SU-DHL-6 (cell line): ENCODE results near the gene NACAD.

Experiments
- H2AFZ ChIP-seq: fragments of 200-600 bp; sonication (generic); 2 replicates; pipeline ENCODE4 v1.6.1; 2014; ENCODE audit warnings: low read depth, mild to moderate bottlenecking, moderate library complexity, mixed read lengths, antibody characterized with exemption, low read length; ENCODE audit not compliant: severe bottlenecking
- H3F3A ChIP-seq: fragments of 200-600 bp; shearing (Covaris generic); 2 replicates; pipeline ENCODE4 v1.6.0; 2016; ENCODE audit warnings: antibody characterized with exemption, mild to moderate bottlenecking; ENCODE audit not compliant: insufficient read depth
- H3K27ac ChIP-seq: fragments of 200-600 bp; sonication (generic); 2 replicates; pipeline ENCODE4 v1.5.1; 2016; ENCODE audit warnings: low read depth, mild to moderate bottlenecking, low read length, moderate library complexity, mixed read lengths
- H3K27me3 ChIP-seq: fragments of 200-600 bp; sonication (generic), shearing (Covaris generic); 2 replicates; pipeline ENCODE4 v1.6.0; 2014; ENCODE audit warnings: mild to moderate bottlenecking, low read length
- H3K36me3 ChIP-seq: fragments of 200-600 bp; sonication (generic); 2 replicates; pipeline ENCODE4 v1.6.1; 2014; ENCODE audit warnings: mild to moderate bottlenecking, low read length, mixed read lengths
- H3K4me2 ChIP-seq: fragments of 300-600, 200-600 bp; shearing (Covaris generic), sonication (generic); 2 replicates; pipeline ENCODE4 v1.6.0; 2014; ENCODE audit warnings: low read length, low read depth, mild to moderate bottlenecking; ENCODE audit not compliant: poor library complexity, severe bottlenecking
- H3K4me3 ChIP-seq: fragments of 200-600 bp; sonication (generic); 2 replicates; pipeline ENCODE4 v1.5.1; 2014; ENCODE audit warnings: antibody characterized with exemption, low read length, mild to moderate bottlenecking, mixed read lengths; ENCODE audit not compliant: insufficient read depth, poor library complexity, severe bottlenecking
- H3K79me2 ChIP-seq: fragments of 200-600 bp; sonication (generic); 2 replicates; pipeline ENCODE4 v1.6.1; 2014; ENCODE audit warnings: mild to moderate bottlenecking, low read length, moderate library complexity; ENCODE audit not compliant: insufficient read depth
- H3K9ac ChIP-seq: fragments of 200-600 bp; sonication (generic); 2 replicates; pipeline ENCODE4 v1.7.0; 2014; ENCODE audit warnings: mild to moderate bottlenecking, low read length
- H3K9me2 ChIP-seq: fragments of 200-600 bp; sonication (generic); replicated peaks from 2 replicates; pipeline ENCODE4 v1.6.1; 2014; ENCODE audit warnings: low read length; ENCODE audit not compliant: insufficient read depth
- H3K9me3 ChIP-seq: fragments of 200-600 bp; sonication (generic); 2 replicates; pipeline ENCODE4 v1.6.1; 2014; ENCODE audit warnings: low read length, mixed read lengths; ENCODE audit not compliant: insufficient read depth
- H4K20me1 ChIP-seq: fragments of 200-600 bp; sonication (generic); 2 replicates; pipeline ENCODE4 v1.6.1; 2014; ENCODE audit warnings: low read depth, mild to moderate bottlenecking, antibody characterized with exemption, low read length, moderate library complexity, mixed read lengths
- EZH2phosphoT487 ChIP-seq: fragments of 200-600 bp; sonication (generic), shearing (Covaris generic); conservative IDR thresholded peaks from 2 replicates; pipeline ENCODE4 v1.6.1; 2018; ENCODE audit warnings: mild to moderate bottlenecking, antibody characterized with exemption, low read length, moderate library complexity, mixed read lengths
- TF ChIP-seq, protein P1 (sequence below): fragments of 200-600 bp; sonication (generic); IDR thresholded peaks from one replicate; pipeline ENCODE4 v1.5.1; 2017; ENCODE audit warnings: antibody characterized with exemption, mild to moderate bottlenecking, low read length, moderate library complexity; ENCODE audit not compliant: insufficient read depth, poor library complexity, severe bottlenecking

Gene NACAD

DNA sequence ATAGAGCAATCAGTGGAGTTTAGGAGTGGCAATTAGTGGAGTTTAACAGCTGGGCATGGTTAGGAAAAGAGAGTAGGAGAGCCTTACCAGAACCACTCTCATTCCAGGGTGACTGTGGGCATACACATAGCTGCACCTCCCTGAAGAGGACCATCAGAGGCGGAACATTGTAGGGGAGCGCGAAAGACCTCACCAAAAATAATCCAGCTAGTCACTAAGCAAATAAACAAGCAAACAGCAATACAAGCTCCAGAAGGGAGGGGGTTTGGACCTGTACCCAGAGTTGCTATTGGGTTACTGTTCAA lies 4.1 kb upstream of the NACAD start:
- Histone ChIP-seq H3K9me3 (no peaks in the 10 kb centered on the region), H4K20me1 (no peaks in the 10 kb centered on the region), H3F3A (peaks cover 10% of the 10 kb centered on the region), H3K36me3 (no peaks in the 10 kb centered on the region), H3K9me2 (no peaks in the 10 kb centered on the region), H3K4me3 (no peak overlapping the region), H2AFZ (no peak overlapping the region), H3K27me3 (no peaks in the 10 kb centered on the region), H3K9ac (no peak overlapping the region), H3K79me2 (no peaks in the 10 kb centered on the region), H3K4me2 (no peak overlapping the region), H3K27ac (no peak overlapping the region)
- no peak for TF ChIP-seq EZH2phosphoT487
- TF ChIP-seq, protein P1, sequence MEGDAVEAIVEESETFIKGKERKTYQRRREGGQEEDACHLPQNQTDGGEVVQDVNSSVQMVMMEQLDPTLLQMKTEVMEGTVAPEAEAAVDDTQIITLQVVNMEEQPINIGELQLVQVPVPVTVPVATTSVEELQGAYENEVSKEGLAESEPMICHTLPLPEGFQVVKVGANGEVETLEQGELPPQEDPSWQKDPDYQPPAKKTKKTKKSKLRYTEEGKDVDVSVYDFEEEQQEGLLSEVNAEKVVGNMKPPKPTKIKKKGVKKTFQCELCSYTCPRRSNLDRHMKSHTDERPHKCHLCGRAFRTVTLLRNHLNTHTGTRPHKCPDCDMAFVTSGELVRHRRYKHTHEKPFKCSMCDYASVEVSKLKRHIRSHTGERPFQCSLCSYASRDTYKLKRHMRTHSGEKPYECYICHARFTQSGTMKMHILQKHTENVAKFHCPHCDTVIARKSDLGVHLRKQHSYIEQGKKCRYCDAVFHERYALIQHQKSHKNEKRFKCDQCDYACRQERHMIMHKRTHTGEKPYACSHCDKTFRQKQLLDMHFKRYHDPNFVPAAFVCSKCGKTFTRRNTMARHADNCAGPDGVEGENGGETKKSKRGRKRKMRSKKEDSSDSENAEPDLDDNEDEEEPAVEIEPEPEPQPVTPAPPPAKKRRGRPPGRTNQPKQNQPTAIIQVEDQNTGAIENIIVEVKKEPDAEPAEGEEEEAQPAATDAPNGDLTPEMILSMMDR = no peak

- Histone ChIP-seq H2AFZ (no peak overlapping the region), H3K4me2 (no peak overlapping the region), H3K9me3 (no peaks in the 10 kb centered on the region), H4K20me1 (no peaks in the 10 kb centered on the region), H3K36me3 (no peaks in the 10 kb centered on the region), H3K79me2 (no peaks in the 10 kb centered on the region), H3K4me3 (no peak overlapping the region), H3F3A (peaks cover 4% of the 10 kb centered on the region), H3K9ac (no peak overlapping the region), H3K27ac (no peak overlapping the region), H3K27me3 (no peaks in the 10 kb centered on the region), H3K9me2 (no peaks in the 10 kb centered on the region)
- TF ChIP-seq, protein P1 = no peak
- no peak for TF ChIP-seq EZH2phosphoT487
These were observed 3.5 kb upstream of the NACAD start for GRCh38 chr7:45092100-45092930.

DNA sequence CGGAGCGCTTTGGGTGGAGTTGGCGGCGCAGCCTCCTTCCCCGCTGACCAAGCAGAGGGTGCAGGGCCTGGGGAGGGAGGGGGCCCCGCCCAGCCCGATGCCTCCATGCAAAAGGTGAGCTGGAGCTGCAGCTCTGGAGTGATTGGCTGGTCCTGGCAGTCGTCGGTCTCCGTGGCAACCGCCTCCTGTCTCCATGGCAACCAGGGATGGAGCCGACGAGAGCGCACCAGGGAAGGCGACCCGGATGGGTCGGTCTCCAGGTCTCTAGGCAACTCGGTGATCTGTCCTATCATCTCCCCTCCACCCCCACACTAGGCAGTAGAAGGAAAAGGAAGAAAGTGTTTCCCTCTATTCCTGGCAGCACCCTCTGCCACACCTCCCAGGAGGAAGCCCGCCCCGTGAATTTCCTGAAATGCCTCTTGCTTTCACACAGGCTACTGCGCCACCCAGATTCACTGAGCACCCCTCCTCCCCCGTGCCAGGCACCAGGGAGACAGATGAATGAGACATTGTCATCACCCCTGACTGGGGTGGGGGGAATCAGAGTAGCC lies 647 bp upstream of the NACAD start:
- no peaks in the 10 kb centered on the region for H3K9me2 ChIP-seq
- H2AFZ ChIP-seq = no peak overlapping the region
- H3F3A ChIP-seq = no peaks in the 10 kb centered on the region
- no peak overlapping the region for H3K27ac ChIP-seq
- H3K4me3 ChIP-seq = no peak overlapping the region
- no peaks in the 10 kb centered on the region for H3K9me3 ChIP-seq
- no peaks in the 10 kb centered on the region for H3K27me3 ChIP-seq
- no peak overlapping the region for H3K9ac ChIP-seq
- no peaks in the 10 kb centered on the region for H3K36me3 ChIP-seq
- H3K4me2 ChIP-seq = no peak overlapping the region
- no peaks in the 10 kb centered on the region for H4K20me1 ChIP-seq
- H3K79me2 ChIP-seq = no peaks in the 10 kb centered on the region
- no peak for TF ChIP-seq EZH2phosphoT487
- TF ChIP-seq, protein P1 = no peak
